ENCODE data around the gene TSPAN15. TPM values are rescaled to one million over a fixed set of nuclear protein-coding genes. Genes with fewer than 3 reads are reported as not detected.
"Not testable (repeated sequence)": the region's sequence is repeated elsewhere in the genome, so short reads cannot be mapped to it uniquely, and the experiment has no call there.

The TSPAN15 gene
- total RNA-seq, 1 experiment from 2014 or later = 108 TPM

DNA sequence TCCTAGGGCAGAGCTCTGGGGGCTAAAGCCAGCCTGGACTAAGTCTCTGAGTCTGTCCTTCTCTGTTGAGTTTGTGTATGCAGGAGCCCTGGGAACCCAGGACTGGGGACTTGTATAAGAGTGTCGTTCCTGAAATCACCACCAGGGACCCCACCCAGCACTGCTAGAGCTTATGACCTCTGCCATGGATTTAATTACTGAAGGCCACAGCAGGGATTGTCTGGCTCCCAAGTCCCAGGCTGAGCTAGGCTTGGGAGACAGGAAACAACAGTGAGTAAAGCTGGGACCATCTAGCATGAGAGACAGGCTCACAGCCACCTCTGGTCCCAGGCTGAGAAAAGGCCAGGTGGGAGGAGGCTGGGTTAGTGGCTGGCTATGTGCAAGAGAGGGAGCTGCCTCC is 1.4 kb upstream of the TSPAN15 start:
- Histone ChIP-seq H3K27ac (peak overlapping the region; percentile 95), H3K27me3 (ENCODE audit: insufficient read depth, low read depth) (no peaks in the 10 kb centered on the region), H3F3A (ENCODE audit: insufficient read depth, low read depth) (peaks cover 67% of the 10 kb centered on the region), H3K4me2 (peak overlapping the region; percentile 96), H3K79me2 (ENCODE audit: low read depth) (peaks cover 34% of the 10 kb centered on the region), H3K4me1 (replicated peaks; ENCODE audit: insufficient read depth) (peaks cover 88% of the 10 kb centered on the region), H3K36me3 (ENCODE audit: low read depth) (no peaks in the 10 kb centered on the region), H3K9me2 (ENCODE audit: insufficient read depth) (no peaks in the 10 kb centered on the region), H2AFZ (no peak overlapping the region), H3K4me3 (peak overlapping the region; percentile 81; the same call in 1 of the 2 replicates), H4K20me1 (ENCODE audit: insufficient read depth) (no peaks in the 10 kb centered on the region; the same call in 1 of the 2 replicates), H3K9me3 (ENCODE audit: insufficient read depth, low read depth) (no peaks in the 10 kb centered on the region)
- CTCF ChIA-PET = interaction anchor here (0.6 to 4.2 kb wide), 4 partner anchors 11 to 445 kb away, joined by 5 to 33 read pairs (median 9); no protein-coding TSS in a partner anchor
- TF ChIP-seq EZH2 (IDR thresholded peaks at IDR 0.05; ENCODE audit: low read depth) = no peak
- TF ChIP-seq, protein P1, sequence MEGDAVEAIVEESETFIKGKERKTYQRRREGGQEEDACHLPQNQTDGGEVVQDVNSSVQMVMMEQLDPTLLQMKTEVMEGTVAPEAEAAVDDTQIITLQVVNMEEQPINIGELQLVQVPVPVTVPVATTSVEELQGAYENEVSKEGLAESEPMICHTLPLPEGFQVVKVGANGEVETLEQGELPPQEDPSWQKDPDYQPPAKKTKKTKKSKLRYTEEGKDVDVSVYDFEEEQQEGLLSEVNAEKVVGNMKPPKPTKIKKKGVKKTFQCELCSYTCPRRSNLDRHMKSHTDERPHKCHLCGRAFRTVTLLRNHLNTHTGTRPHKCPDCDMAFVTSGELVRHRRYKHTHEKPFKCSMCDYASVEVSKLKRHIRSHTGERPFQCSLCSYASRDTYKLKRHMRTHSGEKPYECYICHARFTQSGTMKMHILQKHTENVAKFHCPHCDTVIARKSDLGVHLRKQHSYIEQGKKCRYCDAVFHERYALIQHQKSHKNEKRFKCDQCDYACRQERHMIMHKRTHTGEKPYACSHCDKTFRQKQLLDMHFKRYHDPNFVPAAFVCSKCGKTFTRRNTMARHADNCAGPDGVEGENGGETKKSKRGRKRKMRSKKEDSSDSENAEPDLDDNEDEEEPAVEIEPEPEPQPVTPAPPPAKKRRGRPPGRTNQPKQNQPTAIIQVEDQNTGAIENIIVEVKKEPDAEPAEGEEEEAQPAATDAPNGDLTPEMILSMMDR (conservative IDR thresholded peaks at IDR 0.05) = peak; percentile 87
- BruUV-seq (replicated peaks) = no TSS peak
- POLR2A ChIA-PET (ENCODE audit: unreplicated experiment) = interaction anchor here (0.5 to 1.2 kb wide), 3 partner anchors 10 to 401 kb away, joined by 4 to 7 read pairs (median 5); no protein-coding TSS in a partner anchor
- intact Hi-C loops (cut with micrococcal nuclease; ENCODE audit: unreplicated experiment) = loop anchor here (1.0 to 2.0 kb wide), 3 partner anchors 8 to 41 kb away; no protein-coding TSS in a partner anchor
- DNase-seq = peak; percentile 68 to 92

DNA sequence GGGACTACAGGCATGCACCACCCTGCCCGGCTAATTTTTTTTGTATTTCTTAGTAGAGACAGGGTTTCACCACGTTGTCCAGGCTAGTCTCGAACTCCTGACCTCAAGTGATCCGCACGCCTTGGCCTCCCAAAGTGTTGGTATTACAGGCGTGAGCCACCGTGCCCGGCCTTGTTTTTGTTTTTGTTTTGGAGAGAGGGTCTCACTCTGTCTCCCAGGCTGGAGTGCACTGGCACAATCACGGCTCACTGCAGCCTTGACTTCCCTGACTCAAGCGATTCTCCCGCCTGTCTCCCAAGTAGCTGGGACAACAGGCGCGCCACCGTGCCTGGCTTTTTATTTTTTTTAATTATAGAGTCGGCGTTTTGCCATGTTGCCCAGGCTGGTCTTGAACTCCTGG is 870 bp upstream of the TSPAN15 start:
- BruUV-seq (replicated peaks); H3K36me3 ChIP-seq (ENCODE audit: low read depth); H2AFZ ChIP-seq; H3K9me2 ChIP-seq (ENCODE audit: insufficient read depth); H4K20me1 ChIP-seq (ENCODE audit: insufficient read depth); H3K27me3 ChIP-seq (ENCODE audit: insufficient read depth, low read depth); H3K9me3 ChIP-seq (ENCODE audit: insufficient read depth, low read depth); DNase-seq: not testable (repeated sequence)
- POLR2A ChIA-PET (ENCODE audit: unreplicated experiment) = interaction anchor here (0.5 to 1.2 kb wide), 5 partner anchors 11 to 1565 kb away, joined by 4 to 5 read pairs (median 5); no protein-coding TSS in a partner anchor
- Histone ChIP-seq H3K4me3 (peak overlapping the region; percentile 81; the same call in 1 of the 2 replicates), H3F3A (ENCODE audit: insufficient read depth, low read depth) (peaks cover 65% of the 10 kb centered on the region), H3K4me1 (replicated peaks; ENCODE audit: insufficient read depth) (peaks cover 87% of the 10 kb centered on the region), H3K27ac (peak overlapping the region; percentile 95), H3K79me2 (ENCODE audit: low read depth) (peaks cover 40% of the 10 kb centered on the region), H3K4me2 (peak overlapping the region; percentile 96)
- intact Hi-C loops (cut with micrococcal nuclease; ENCODE audit: unreplicated experiment) = loop anchor here (1.0 to 2.0 kb wide), 2 partner anchors 8 to 24 kb away; no protein-coding TSS in a partner anchor
- CTCF ChIA-PET = interaction anchor here (0.6 to 4.2 kb wide), 8 partner anchors 12 to 185 kb away, joined by 3 to 33 read pairs (median 4); no protein-coding TSS in a partner anchor

DNA sequence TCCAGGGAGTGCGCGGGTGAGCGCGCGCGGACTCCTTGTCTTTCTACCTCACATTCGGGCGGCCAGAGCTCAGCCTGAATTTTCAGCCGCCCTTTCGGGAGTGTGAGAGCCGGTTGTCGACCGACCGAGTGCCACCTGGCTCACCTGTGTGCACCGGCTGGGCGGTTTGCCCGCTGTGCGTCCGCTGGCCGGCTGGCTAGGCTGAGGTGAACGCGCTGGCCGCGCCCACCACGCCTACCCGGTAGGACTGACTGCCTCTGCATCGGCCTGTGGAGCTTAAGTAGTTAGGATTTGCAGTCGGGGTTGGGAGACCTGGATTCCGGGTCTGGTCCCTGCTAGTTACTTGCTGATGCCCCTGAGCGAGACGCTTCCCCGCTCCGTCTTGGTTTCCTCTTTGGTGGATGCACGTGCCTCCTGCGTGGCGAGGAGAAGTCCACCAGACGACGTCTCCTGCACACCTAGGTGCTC is 553 bp downstream of the TSPAN15 start:
- intact Hi-C loops (cut with micrococcal nuclease; ENCODE audit: unreplicated experiment) = loop anchor here (1.0 to 2.0 kb wide), 2 partner anchors 14 to 25 kb away; no protein-coding TSS in a partner anchor
- Histone ChIP-seq H2AFZ (peak overlapping the region; percentile 76), H3K36me3 (ENCODE audit: low read depth) (peaks cover 14% of the 10 kb centered on the region), H3K79me2 (ENCODE audit: low read depth) (peaks cover 54% of the 10 kb centered on the region), H3K4me3 (peak overlapping the region; percentile 81), H3F3A (ENCODE audit: insufficient read depth, low read depth) (peaks cover 59% of the 10 kb centered on the region), H3K4me1 (replicated peaks; ENCODE audit: insufficient read depth) (peaks cover 87% of the 10 kb centered on the region), H3K9me3 (ENCODE audit: insufficient read depth, low read depth) (no peaks in the 10 kb centered on the region), H4K20me1 (ENCODE audit: insufficient read depth) (no peaks in the 10 kb centered on the region; the same call in 1 of the 2 replicates), H3K27ac (peak overlapping the region; percentile 95), H3K4me2 (peak overlapping the region; percentile 96), H3K9me2 (ENCODE audit: insufficient read depth) (no peaks in the 10 kb centered on the region), H3K27me3 (ENCODE audit: insufficient read depth, low read depth) (no peaks in the 10 kb centered on the region)
- peak; percentile 66 to 81 for DNase-seq
- ChIA-PET POLR2A (ENCODE audit: unreplicated experiment) (interaction anchor here (0.6 to 0.7 kb wide), 2 partner anchors 45 to 821 kb away, joined by 3 to 6 read pairs; no protein-coding TSS in a partner anchor), CTCF (interaction anchor here (0.5 to 4.2 kb wide), 3 partner anchors 13 to 56 kb away, joined by 5 to 33 read pairs (median 11); no protein-coding TSS in a partner anchor)
- TF ChIP-seq, protein P1 (conservative IDR thresholded peaks at IDR 0.05) = no peak
- TF ChIP-seq EZH2 (IDR thresholded peaks at IDR 0.05; ENCODE audit: low read depth) = no peak
- TSS peak; percentile 54 for BruUV-seq (replicated peaks)
